Measurements from ENCODE around the gene EPC2.

- no peak for TF ChIP-seq REST (IDR thresholded peaks at IDR 0.05; ENCODE audit: insufficient replicate concordance, low read depth)
- no peak for TF ChIP-seq CTCF (IDR thresholded peaks at IDR 0.05; ENCODE audit: insufficient read depth, low read length)
- TF ChIP-seq POLR2AphosphoS5 (IDR thresholded peaks at IDR 0.05; ENCODE audit: low read depth), result no peak
Observed at GRCh38 chr2:148721520-148721931, 77.0 kb downstream of the EPC2 start.

Measured in HL-60 (cell line).